Suprapubic skin (tissue), 4 donors: ENCODE data around the gene CTNNBL1.

ENCODE experiments used
- CTCF ChIP-seq, 2 donors: fragments of 200-600 bp in 1 of 2; fragments of 450-650 bp in 1 of 2; sonication (generic) in 1 of 2; IDR thresholded peaks; one replicate each; pipeline ENCODE4 v1.5.1; 2016 to 2019; ENCODE audit warnings: antibody characterized with exemption in 2 of 2, mild to moderate bottlenecking in 1 of 2, moderate library complexity in 1 of 2
- EP300 ChIP-seq: sonication (generic); formaldehyde crosslinking; IDR thresholded peaks from one replicate; pipeline ENCODE4 v1.6.1; 2017; ENCODE audit warnings: antibody characterized with exemption
- POLR2A ChIP-seq, 2 donors: fragments of 450-650 bp; IDR thresholded peaks; one replicate each; pipeline ENCODE4 v1.6.1; 2017; ENCODE audit warnings: antibody characterized with exemption in 2 of 2, mild to moderate bottlenecking in 2 of 2, moderate library complexity in 2 of 2
- POLR2AphosphoS5 ChIP-seq, 3 donors: sonication (generic); formaldehyde crosslinking; IDR thresholded peaks; one replicate each; pipeline ENCODE4 v1.6.1; 2017; ENCODE audit warnings: antibody characterized with exemption in 3 of 3

- TF ChIP-seq POLR2A (IDR thresholded peaks at IDR 0.05), result no peak
- no peak for TF ChIP-seq CTCF (IDR thresholded peaks at IDR 0.05)
- no peak for TF ChIP-seq POLR2AphosphoS5 (IDR thresholded peaks at IDR 0.05)
- no peak for TF ChIP-seq EP300
Observed at GRCh38 chr20:37850036-37850592, 156.3 kb downstream of the CTNNBL1 start.
